Brain microvascular endothelial cell (primary cell): Measurements from ENCODE around the gene TNF.
A peak's percentile ranks its signal among the peaks of the same experiment; 100 is the strongest.

Experiments used
- DNase-seq: peaks from one replicate; pipeline ENCODE4 v3.0.0-alpha.2; 2020
- H3K27ac ChIP-seq: fragments of 250-450 bp; sonication (Bioruptor Pico); 2 replicates; pipeline ENCODE4 v1.5.1; 2020; ENCODE audit warnings: mild to moderate bottlenecking, moderate library complexity
- H3K27me3 ChIP-seq: fragments of 250-450 bp; sonication (Bioruptor Pico); replicated peaks from 2 replicates; pipeline ENCODE4 v1.5.1; 2020; ENCODE audit warnings: mild to moderate bottlenecking
- H3K36me3 ChIP-seq: fragments of 250-450 bp; sonication (Bioruptor Pico); replicated peaks from 2 replicates; pipeline ENCODE4 v1.5.1; 2020; ENCODE audit warnings: mild to moderate bottlenecking
- H3K4me3 ChIP-seq: 2 replicates; pipeline ENCODE4 v1.5.1; 2011; ENCODE audit warnings: low read depth, mild to moderate bottlenecking, control low read depth, low read length, moderate library complexity
- CTCF ChIP-seq: IDR thresholded peaks from 2 replicates; pipeline ENCODE4 v1.5.1; 2011; ENCODE audit warnings: low read depth, mild to moderate bottlenecking, moderate library complexity, low read length, control low read depth, inconsistent platforms; ENCODE audit errors: missing control alignments
- in situ Hi-C: cut with HindIII; loops from 2 replicates; pipeline ENCODE4 v1.10.0; 2017; ENCODE audit warnings: low sequenced_read_pairs, low pct_ligation_motif_present

Gene TNF

GRCh38 chr6:31580438-31580740 lies 5.0 kb downstream of the TNF start:
- H3K36me3 ChIP-seq, result no peaks in the 10 kb centered on the region
- TF ChIP-seq CTCF, result no peak
- no peak overlapping the region for H3K27ac ChIP-seq
- in situ Hi-C loops, result no loop called here
- no peak for DNase-seq
- H3K27me3 ChIP-seq, result no peaks in the 10 kb centered on the region
- H3K4me3 ChIP-seq, result peak overlapping the region; percentile 80

- in situ Hi-C loops, result no loop called here
- peak; percentile 72 for DNase-seq
- peak overlapping the region; percentile 80 for H3K4me3 ChIP-seq
- H3K27ac ChIP-seq, result no peak overlapping the region
- no peaks in the 10 kb centered on the region for H3K27me3 ChIP-seq
- TF ChIP-seq CTCF, result peak; percentile 77
- no peaks in the 10 kb centered on the region for H3K36me3 ChIP-seq
These were observed 5.6 kb downstream of the TNF start for GRCh38 chr6:31580807-31581433.

GRCh38 chr6:31581434-31582229 lies 6.3 kb downstream of the TNF start:
- TF ChIP-seq CTCF, result no peak
- H3K4me3 ChIP-seq, result peak overlapping the region; percentile 80
- no peak overlapping the region for H3K27ac ChIP-seq
- no peaks in the 10 kb centered on the region for H3K27me3 ChIP-seq
- DNase-seq, result peak; percentile 2
- no peaks in the 10 kb centered on the region for H3K36me3 ChIP-seq
- in situ Hi-C loops, result no loop called here

- Histone ChIP-seq H3K36me3 (no peaks in the 10 kb centered on the region), H3K4me3 (peak within 1 kb of the TSS; percentile 80), H3K27me3 (no peaks in the 10 kb centered on the region), H3K27ac (no peak within 1 kb of the TSS)
- no peak for DNase-seq
- in situ Hi-C loops, result no loop called here
- TF ChIP-seq CTCF, result no peak
These were observed 6.9 kb downstream of the TNF start, which contains the start of gene LTB for GRCh38 chr6:31582230-31582643. LTB (minus strand) TSS chr6:31582424; CDS start chr6:31582417, 7 bp downstream.

- Histone ChIP-seq H3K27me3 (no peaks in the 10 kb centered on the region), H3K4me3 (no peak overlapping the region), H3K27ac (no peak overlapping the region), H3K36me3 (no peaks in the 10 kb centered on the region)
- DNase-seq, result no peak
- TF ChIP-seq CTCF, result peak; percentile 65
- in situ Hi-C loops, result no loop called here
These were observed 10.1 kb downstream of the TNF start for GRCh38 chr6:31585491-31585890.
